ENCODE data around the gene HIRA.

DNA sequence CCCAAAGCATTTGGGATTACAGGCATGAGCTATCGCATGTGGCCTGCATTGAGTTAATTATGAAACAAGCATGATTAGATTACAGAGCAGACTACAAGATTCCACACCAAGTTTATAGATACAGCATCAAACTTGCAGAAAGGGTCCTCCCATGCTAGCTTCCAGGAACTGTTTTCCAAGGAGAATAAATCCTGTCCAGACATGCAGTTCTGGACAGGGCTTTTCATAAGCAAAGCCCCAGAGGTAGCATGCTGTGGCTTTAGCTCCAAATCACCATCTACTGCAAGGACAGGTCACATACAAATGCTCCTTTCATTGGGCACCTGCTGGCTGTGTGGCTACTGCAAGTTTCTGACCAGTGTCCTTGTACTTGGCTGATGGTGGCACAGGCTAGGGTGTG, 57.1 kb downstream of the HIRA start:
- TF ChIP-seq, protein P1, sequence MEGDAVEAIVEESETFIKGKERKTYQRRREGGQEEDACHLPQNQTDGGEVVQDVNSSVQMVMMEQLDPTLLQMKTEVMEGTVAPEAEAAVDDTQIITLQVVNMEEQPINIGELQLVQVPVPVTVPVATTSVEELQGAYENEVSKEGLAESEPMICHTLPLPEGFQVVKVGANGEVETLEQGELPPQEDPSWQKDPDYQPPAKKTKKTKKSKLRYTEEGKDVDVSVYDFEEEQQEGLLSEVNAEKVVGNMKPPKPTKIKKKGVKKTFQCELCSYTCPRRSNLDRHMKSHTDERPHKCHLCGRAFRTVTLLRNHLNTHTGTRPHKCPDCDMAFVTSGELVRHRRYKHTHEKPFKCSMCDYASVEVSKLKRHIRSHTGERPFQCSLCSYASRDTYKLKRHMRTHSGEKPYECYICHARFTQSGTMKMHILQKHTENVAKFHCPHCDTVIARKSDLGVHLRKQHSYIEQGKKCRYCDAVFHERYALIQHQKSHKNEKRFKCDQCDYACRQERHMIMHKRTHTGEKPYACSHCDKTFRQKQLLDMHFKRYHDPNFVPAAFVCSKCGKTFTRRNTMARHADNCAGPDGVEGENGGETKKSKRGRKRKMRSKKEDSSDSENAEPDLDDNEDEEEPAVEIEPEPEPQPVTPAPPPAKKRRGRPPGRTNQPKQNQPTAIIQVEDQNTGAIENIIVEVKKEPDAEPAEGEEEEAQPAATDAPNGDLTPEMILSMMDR (IDR thresholded peaks at IDR 0.05; ENCODE audit: low read length), result no peak
- TF ChIP-seq EZH2 (optimal IDR thresholded peaks at IDR 0.05; ENCODE audit: low read depth, low read length), result no peak
